Measurements from ENCODE around the gene TRIM33. TPM values are rescaled to one million over a fixed set of nuclear protein-coding genes. Genes with fewer than 3 reads are reported as not detected.

TRIM33 gene
- 7.9 and 10.7 TPM in 2 replicates for total RNA-seq (2014; rRNA removed; shearing (Covaris generic); ENCODE audit: low replicate concordance)

DNA sequence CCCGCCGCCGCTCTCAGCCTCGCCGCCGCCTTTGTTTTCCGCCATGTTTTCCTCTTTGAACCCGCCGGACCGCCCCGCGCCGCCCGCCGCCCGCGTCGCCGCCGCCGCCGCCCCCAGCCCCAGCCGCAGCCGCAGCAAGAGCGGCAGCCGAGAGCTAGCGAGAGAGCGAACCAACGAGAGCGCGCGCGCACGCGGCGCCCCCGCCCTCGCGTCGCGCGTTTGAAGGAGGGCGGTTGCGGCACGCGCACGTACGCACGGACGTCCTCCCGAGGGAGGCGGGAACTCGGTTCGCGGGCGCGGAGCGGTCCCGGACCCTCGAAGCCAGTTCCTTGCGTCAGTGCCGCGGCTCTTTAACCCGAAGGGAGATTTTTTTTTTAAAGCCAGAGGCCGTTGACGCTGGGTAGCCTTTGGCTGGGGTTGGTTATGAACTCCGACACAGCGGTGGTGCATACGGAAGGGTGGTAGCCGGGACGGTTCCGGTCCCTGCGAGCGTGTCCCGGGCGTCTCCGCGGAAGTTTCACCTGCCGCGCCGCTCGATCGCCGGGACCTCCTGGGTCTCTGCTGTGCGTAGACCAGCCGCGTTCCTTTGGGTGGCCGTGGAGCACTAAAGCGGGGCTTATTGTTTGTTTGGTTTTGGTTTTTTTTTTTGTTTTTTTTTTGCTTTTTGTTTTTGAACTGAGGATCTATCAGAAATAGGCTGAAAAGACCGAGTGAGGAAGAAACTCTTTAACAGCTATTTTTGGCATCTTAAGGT lies at the start of gene TRIM33:
Gene TRIM33 (minus strand): TSS at position 172 of the 754 bp plus-strand sequence. CDS start 127 bp downstream, at position 45.
- peak; percentile 87 for DNase-seq (ENCODE audit: low read depth)
- in situ Hi-C loops (cut with HindIII; ENCODE audit: low pct_unique_long_range_greater_than_20kb, low sequenced_read_pairs) = no loop called here

DNA sequence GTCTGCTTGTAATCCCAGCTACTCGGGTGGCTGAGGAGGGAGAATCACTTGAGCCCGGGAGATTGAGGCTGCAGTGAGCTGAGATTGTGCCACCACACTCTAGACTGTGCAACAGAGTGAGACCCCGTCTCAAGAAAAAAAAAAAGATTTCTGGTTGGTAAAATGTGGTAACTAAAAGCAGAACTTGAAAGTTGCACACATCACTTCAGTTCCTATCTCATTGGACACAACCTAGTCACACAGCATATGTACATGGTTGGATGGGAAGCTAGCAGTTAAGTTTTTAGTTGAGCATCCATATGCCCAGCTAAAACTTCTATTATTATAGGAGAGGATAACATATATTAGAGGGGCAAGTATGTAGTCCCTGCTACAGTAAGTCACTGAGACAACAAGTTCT lies 48.4 kb upstream of the TRIM33 start:
- in situ Hi-C loops (cut with HindIII; ENCODE audit: low pct_unique_long_range_greater_than_20kb, low sequenced_read_pairs) = no loop called here
- no peak for DNase-seq (ENCODE audit: low read depth)

DNA sequence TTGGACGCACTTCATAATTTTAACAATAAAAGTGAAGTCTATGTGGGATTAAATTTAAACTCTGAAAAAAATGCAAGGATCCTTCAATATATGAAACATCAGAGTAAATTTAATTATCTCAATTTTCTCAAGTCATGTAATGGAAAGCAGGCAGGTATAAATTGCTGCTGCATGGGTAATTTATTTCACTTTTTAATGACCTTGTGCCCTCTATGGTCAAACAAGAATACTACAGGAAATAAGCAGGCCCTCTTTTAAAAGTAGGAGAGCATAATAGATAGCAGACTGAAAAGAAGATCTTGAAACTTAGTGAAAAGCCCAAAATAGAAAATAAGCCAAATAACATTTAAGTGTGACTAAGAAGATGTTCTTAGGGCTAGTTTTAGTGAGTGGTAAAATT lies 47.5 kb upstream of the TRIM33 start:
- DNase-seq (ENCODE audit: low read depth) = no peak
- in situ Hi-C loops (cut with HindIII; ENCODE audit: low pct_unique_long_range_greater_than_20kb, low sequenced_read_pairs) = no loop called here

DNA sequence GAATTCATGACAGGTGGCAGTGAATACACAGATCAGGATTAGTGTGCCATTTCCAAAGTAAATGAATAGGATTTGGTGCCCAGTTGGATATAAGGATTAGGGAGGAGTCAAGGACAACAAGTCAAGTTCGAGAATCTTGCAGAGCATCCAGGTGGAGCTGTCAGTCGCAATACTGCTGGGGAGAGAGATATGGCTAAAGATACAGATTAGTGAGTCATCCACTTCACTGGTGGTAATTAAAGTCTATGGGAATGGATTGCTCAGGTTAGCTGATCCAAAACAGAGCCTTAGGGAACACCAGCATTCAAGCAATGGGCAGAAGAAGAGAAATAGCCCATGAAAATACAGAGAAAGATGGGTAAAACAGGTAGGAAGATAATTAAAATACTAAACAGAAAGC lies 43.6 kb upstream of the TRIM33 start:
- in situ Hi-C loops (cut with HindIII; ENCODE audit: low pct_unique_long_range_greater_than_20kb, low sequenced_read_pairs) = no loop called here

DNA sequence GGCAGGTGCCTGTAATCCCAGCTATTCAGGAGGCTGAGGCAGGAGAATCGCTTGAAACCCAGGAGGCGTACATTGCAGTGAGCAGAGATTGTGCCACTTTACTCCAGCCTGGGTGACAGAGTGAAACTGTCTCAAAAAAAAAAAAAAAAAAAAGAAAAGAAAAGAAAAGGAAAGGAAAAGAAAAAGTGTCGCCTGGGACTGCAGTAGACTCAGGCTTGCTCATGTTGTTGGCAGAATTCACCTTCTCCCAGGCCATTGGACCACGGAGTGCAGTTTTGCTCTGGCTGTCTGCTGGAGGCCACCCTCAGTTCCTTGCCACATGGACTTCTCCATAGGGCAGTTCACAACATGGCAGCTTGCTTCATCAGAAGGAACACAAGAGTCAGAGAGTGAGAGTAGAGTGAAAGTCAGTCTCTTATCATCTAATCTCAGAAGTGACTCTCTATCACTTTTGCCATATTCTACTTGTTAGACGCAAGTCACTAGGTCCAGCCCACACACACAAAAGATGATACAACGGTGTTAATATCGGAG lies 41.2 kb upstream of the TRIM33 start:
- no peak for DNase-seq (ENCODE audit: low read depth)
- in situ Hi-C loops (cut with HindIII; ENCODE audit: low pct_unique_long_range_greater_than_20kb, low sequenced_read_pairs) = no loop called here

More for the DNA sequence above, 43.6 kb upstream of the TRIM33 start:
- DNase-seq (ENCODE audit: low read depth) = no peak

DNA sequence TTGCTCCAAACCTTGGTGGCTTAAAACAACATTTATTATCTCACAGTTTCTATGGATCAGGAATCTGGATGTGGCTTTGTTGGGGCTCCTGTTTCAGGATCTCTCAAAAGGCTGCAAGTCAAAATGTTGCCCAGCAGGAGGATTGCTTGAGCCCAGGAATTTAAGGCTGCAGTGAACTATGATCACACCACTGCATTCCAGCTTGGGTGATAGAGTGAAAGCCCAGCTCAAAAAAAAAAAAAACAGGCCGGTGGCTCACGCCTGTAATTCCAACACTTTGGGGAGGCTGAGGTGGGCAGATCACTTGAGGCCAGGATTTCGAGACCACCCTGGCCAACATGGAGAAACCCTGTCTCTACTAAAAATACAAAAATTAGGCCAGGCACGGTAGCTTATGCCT lies 40.4 kb upstream of the TRIM33 start:
- in situ Hi-C loops (cut with HindIII; ENCODE audit: low pct_unique_long_range_greater_than_20kb, low sequenced_read_pairs) = no loop called here
- no peak for DNase-seq (ENCODE audit: low read depth)

DNA sequence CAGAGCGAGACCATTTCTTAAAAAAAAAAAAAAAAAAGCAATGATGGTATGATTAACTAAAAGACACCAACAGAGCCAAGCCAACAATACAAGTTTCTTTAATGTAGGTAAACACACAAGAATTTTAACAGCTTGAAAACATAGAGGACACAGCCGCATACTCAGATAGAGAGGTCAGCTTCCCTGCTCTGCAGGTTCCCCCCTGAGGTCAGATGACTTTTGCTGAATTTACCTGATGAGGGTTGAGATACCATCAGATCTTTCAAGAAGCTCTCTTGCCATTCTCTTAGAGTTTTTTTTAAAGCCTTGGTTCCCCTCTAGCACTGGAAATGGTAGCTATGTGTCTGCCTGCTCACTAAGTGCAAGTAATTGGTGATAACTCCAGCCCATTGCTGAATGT lies 39.3 kb upstream of the TRIM33 start:
- no peak for DNase-seq (ENCODE audit: low read depth)
- in situ Hi-C loops (cut with HindIII; ENCODE audit: low pct_unique_long_range_greater_than_20kb, low sequenced_read_pairs) = no loop called here

DNA sequence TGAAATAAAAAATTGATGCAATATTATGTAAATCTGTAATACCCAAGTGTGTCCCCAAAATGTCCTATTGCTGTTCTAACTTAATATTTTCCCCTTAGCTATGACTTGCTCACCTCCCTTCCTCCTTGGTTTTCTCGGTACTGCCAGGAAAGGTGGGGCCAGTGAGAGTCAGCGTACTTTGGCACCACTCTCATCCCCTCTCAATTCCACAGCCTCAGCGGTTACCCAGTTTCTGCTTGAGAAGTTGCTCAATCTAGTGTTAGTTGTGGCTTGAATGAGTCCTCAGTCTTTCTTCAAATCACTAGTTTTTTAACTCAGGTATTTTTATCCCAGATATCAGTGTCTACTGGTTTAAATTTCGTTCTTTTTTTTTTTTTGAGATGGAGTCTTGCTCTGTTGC lies 38.1 kb upstream of the TRIM33 start:
- no peak for DNase-seq (ENCODE audit: low read depth)
- in situ Hi-C loops (cut with HindIII; ENCODE audit: low pct_unique_long_range_greater_than_20kb, low sequenced_read_pairs) = no loop called here

DNA sequence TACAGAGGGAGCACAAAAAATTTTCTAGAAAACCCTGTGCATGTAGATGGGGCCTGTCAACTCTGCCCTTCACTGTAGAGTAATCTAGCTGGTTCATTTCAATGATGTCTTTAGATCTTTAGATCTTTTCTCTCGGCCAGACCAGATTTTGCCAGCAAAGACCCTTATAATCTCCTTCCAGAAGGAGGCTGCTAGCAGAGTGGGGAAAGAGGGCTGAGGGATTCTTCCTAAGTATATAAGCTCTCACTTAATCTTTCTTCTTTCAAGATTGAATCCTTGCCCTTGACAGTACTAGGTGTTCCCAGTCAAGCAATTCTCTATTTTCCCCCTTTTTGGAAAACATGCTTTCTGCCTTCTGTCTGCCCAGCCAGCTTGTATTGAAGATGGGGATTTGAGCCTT lies 36.1 kb upstream of the TRIM33 start:
- DNase-seq (ENCODE audit: low read depth) = no peak
- in situ Hi-C loops (cut with HindIII; ENCODE audit: low pct_unique_long_range_greater_than_20kb, low sequenced_read_pairs) = no loop called here

DNA sequence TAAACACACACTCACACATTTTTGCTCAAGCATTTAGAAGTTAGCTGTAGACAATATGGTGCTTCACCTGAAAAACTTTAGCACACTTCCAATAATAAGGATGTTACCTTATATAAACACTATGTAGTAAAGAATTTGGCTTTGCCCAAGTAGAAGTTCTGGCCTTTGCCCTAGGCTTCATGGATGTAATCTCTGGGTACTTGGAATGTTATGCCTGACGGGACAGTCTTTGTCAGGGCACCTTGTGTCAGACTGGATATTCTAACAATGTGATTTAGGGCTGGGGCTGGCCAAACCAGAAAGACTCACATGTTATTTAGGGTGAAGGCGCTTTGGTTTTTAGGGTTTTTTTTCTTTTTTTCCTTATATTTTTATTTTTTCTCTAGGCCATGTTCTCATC lies 34.8 kb upstream of the TRIM33 start:
- in situ Hi-C loops (cut with HindIII; ENCODE audit: low pct_unique_long_range_greater_than_20kb, low sequenced_read_pairs) = no loop called here

DNA sequence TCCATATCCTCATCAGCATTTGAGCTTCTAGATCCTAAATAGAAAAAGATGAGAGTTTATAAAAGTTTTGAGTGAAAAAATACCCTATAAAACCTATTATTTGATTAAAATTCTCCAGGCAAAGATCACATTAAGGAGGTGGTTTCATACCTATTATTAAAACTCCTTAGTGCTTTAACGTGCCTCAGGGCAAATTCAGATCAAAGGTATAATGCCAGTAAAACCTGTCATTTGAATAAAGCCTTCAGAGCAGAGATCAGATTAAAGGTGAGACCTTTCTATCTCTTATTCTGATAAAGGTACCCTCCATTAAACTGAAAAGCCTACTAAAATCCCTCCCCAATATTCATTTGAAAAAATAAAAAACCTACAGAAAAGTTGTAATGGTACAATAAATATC lies 34.3 kb upstream of the TRIM33 start:
- in situ Hi-C loops (cut with HindIII; ENCODE audit: low pct_unique_long_range_greater_than_20kb, low sequenced_read_pairs) = no loop called here
- DNase-seq (ENCODE audit: low read depth) = no peak

More for the DNA sequence above, 34.8 kb upstream of the TRIM33 start:
- DNase-seq (ENCODE audit: low read depth) = no peak

DNA sequence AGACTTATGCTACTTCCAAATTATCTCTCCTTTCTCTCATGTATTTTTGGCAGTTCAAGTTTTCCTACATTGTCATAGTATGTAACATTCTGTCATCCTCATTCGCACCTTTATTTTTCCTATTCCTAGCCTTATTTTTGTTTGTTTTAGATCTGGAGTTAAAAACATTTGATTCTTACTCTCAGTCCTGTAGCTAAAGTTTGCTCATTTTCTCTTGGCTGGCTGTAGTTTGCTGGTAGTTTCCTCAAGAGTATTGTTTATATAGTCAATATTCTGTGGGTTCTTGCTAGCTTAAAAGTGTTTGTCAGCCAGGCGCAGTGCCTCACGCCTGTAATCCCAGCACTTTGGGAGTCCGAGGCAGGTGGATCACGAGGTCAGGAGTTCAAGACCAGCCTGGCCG lies 29.8 kb upstream of the TRIM33 start:
- no peak for DNase-seq (ENCODE audit: low read depth)
- in situ Hi-C loops (cut with HindIII; ENCODE audit: low pct_unique_long_range_greater_than_20kb, low sequenced_read_pairs) = no loop called here

DNA sequence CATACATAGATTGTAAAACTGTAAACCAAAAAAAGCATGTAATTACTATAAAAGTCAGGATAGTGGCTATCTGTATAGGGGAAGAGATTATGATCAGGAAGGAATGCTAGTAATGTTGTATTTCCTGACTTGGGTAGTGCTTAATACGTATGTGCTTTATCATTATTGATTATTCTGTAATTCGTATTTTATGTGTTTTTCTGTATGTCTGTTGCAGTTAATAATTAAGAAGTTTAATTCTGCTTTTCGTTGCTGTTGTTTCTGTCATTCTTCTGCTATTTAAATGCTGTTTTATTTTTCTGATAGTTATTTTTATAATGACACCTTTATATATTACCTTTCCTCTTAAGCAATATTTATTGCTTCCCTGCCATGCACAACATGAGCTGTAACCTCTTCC lies 29.3 kb upstream of the TRIM33 start:
- in situ Hi-C loops (cut with HindIII; ENCODE audit: low pct_unique_long_range_greater_than_20kb, low sequenced_read_pairs) = no loop called here
- DNase-seq (ENCODE audit: low read depth) = no peak

DNA sequence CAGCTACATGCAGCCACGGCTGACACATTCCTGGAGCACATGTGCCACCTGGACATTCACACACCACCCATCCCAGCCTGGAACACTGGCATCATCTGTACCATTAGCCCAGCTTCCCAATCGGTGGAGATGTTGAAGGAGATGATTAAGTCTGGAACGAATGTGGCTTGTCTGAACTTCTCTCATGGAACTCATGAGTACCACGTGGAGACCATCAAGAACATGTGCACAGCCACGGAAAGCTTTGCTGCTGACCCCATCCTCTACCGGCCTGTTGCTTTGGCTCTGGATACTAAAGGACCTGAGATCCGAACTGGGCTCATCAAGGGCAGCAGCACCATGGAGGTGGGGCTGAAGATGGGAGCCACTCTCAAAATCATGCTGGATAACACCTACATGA lies 25.0 kb upstream of the TRIM33 start:
- DNase-seq (ENCODE audit: low read depth) = no peak
- in situ Hi-C loops (cut with HindIII; ENCODE audit: low pct_unique_long_range_greater_than_20kb, low sequenced_read_pairs) = no loop called here

DNA sequence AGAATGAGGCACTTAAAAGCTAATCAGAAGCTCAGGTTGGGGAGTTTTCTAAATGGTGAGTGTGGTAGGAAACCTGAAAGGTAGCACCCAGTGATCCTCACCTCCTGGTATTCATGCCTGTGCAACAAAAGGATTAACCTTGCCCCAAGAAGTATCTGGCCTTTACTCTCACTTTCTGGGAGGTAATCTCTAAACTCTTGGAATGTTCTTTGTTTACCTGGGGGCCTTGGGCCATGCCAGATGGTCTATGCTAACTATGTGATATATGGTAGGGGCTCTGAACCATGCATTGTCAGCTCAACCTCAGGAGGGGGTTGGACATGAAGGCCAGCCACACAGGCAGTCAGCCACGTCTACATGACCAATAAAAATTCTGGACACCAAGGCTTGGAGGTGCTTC lies 24.4 kb upstream of the TRIM33 start:
- in situ Hi-C loops (cut with HindIII; ENCODE audit: low pct_unique_long_range_greater_than_20kb, low sequenced_read_pairs) = no loop called here

DNA sequence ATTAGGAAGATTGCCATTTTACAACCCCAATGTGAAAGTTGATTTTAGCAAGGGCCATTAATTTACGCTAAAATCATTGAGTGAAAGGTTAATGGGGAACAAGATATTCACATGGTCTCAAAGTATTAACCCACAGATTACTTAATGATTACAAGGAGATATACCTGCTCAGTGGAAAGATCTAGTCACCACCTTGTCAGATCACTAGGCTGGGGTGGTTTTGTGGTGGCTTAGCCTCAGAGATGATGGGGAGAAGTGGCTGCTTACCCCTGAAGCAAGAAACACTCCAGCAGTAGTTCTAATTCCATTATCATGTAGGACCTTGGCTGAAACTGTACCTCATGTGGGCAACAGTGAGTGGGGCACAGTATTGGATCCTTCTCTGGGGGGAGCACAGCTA lies 20.1 kb upstream of the TRIM33 start:
- in situ Hi-C loops (cut with HindIII; ENCODE audit: low pct_unique_long_range_greater_than_20kb, low sequenced_read_pairs) = no loop called here
- DNase-seq (ENCODE audit: low read depth) = no peak

More for the DNA sequence above, 24.4 kb upstream of the TRIM33 start:
- no peak for DNase-seq (ENCODE audit: low read depth)

DNA sequence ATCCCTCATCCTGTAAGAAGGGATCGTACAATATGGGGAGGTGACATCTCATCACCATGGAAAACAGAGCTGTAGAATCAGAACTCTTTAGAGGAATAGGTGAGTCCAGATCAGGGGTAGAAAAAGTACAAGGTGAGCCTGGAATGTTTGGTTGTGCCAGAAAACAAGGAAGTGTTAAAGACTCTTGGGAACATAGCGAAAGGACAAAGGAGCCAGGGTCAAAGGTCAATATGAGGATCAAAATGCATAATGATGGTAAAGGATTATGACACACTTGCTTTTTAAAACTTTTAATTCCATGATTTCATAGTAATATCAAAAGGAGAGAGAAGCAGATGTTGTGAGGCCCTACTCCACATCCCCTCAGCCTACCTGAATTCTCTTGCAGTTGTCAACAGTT lies 19.2 kb upstream of the TRIM33 start:
- DNase-seq (ENCODE audit: low read depth) = no peak
- in situ Hi-C loops (cut with HindIII; ENCODE audit: low pct_unique_long_range_greater_than_20kb, low sequenced_read_pairs) = no loop called here

DNA sequence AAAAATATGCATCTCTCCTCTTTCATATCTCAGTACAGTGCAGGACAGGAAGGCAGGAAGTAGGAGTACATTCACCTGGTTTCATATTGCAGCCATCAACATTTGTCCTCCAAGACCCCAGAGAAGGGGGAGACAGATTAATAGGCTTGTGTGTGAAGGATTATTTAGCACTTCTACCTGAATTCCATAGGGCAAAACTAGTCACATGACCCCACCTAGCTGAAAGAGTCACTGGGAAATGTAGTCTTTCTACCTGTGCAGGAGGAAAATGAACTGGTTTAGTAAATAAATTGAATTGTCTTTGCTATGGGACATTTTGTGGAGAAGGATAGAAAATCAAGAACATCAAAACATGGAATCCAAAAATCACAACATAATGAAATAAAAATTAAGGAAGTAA lies 13.9 kb upstream of the TRIM33 start:
- no peak for DNase-seq (ENCODE audit: low read depth)
- in situ Hi-C loops (cut with HindIII; ENCODE audit: low pct_unique_long_range_greater_than_20kb, low sequenced_read_pairs) = no loop called here

DNA sequence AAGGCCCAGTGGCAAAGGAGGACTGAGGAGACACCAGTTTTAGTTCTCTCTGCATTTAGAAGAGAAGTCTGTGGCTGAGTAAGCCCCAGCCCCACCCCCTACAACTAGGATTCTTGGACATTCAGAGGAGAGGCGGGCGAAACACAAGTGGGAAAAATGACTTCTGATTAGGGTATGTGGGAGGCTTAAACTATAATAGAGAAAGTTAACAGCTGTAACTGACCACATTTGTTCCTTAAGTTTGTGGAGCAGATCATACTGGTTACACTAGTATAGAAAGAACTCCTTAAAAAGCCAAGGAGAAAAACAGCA lies 11.2 kb upstream of the TRIM33 start:
- DNase-seq (ENCODE audit: low read depth) = no peak
- in situ Hi-C loops (cut with HindIII; ENCODE audit: low pct_unique_long_range_greater_than_20kb, low sequenced_read_pairs) = no loop called here
